HG03469 (cell line): ENCODE results near the gene LAYN.

Experiments
- ATAC-seq: cut with Tn5 transposase; IDR thresholded peaks from one replicate; pipeline ENCODE4 v1.9.1; 2021; ENCODE audit warnings: mild to moderate bottlenecking, moderate library complexity, moderate number of reproducible peaks; ENCODE audit not compliant: unreplicated experiment

The LAYN gene

GRCh38 chr11:111540114-111540936 lies at the start of gene LAYN:
Gene LAYN (plus strand): TSS chr11:111540720. CDS start chr11:111540844, 124 bp downstream.
- no peak for ATAC-seq

GRCh38 chr11:111494040-111494439 lies 46.5 kb upstream of the LAYN start:
- no peak for ATAC-seq

GRCh38 chr11:111499483-111499882 lies 41.0 kb upstream of the LAYN start:
- ATAC-seq = no peak

GRCh38 chr11:111500481-111500880 lies 40.0 kb upstream of the LAYN start:
- ATAC-seq = no peak

- no peak for ATAC-seq
Measured at GRCh38 chr11:111502611-111503010, 37.9 kb upstream of the LAYN start.

GRCh38 chr11:111510311-111510710 lies 30.2 kb upstream of the LAYN start:
- no peak for ATAC-seq

GRCh38 chr11:111512296-111513239 lies 28.0 kb upstream of the LAYN start, which contains the start of gene BTG4:
Gene BTG4 (minus strand): TSS chr11:111512386. CDS start chr11:111498776, 13,610 bp downstream.
- ATAC-seq = no peak

- ATAC-seq = no peak
Measured at GRCh38 chr11:111513240-111513605, 27.3 kb upstream of the LAYN start.

- ATAC-seq = no peak
Measured at GRCh38 chr11:111514216-111515031, 26.1 kb upstream of the LAYN start, which contains the start of gene HOATZ. Gene HOATZ (plus strand): TSS chr11:111514778. CDS start chr11:111514785, 7 bp downstream.

GRCh38 chr11:111515591-111515990 lies 24.9 kb upstream of the LAYN start:
- no peak for ATAC-seq

GRCh38 chr11:111518668-111519067 lies 21.9 kb upstream of the LAYN start:
- ATAC-seq = no peak

GRCh38 chr11:111520560-111520959 lies 20.0 kb upstream of the LAYN start:
- ATAC-seq = no peak

- no peak for ATAC-seq
Measured at GRCh38 chr11:111521135-111521534, 19.4 kb upstream of the LAYN start.

GRCh38 chr11:111522426-111522825 lies 18.1 kb upstream of the LAYN start:
- ATAC-seq = no peak

GRCh38 chr11:111523343-111523742 lies 17.2 kb upstream of the LAYN start:
- no peak for ATAC-seq

- ATAC-seq = no peak
Measured at GRCh38 chr11:111524056-111524455, 16.5 kb upstream of the LAYN start.

- no peak for ATAC-seq
Measured at GRCh38 chr11:111525456-111525855, 15.1 kb upstream of the LAYN start.

- ATAC-seq = no peak
Measured at GRCh38 chr11:111526501-111526900, 14.0 kb upstream of the LAYN start.

GRCh38 chr11:111527279-111527678 lies 13.2 kb upstream of the LAYN start:
- ATAC-seq = no peak

GRCh38 chr11:111528557-111528956 lies 12.0 kb upstream of the LAYN start:
- no peak for ATAC-seq

- no peak for ATAC-seq
Measured at GRCh38 chr11:111530091-111530490, 10.4 kb upstream of the LAYN start.
